GM23338 (cell line): ENCODE data around the gene ICAM1. TPM values are rescaled to one million over a fixed set of nuclear protein-coding genes. Genes with fewer than 3 reads are reported as not detected.

Experiments
- ATAC-seq: fragments of 200-7000 bp; cut with Tn5 transposase; 3 replicates; pipeline ENCODE4 v1.9.1; 2020
- DNase-seq: peaks from one replicate; pipeline ENCODE4 v3.0.0-alpha.2; 2015; ENCODE audit warnings: low spot score
- H2AFZ ChIP-seq: fragments of 200-600 bp; sonication (generic); 2 replicates; pipeline ENCODE4 v1.8.0; 2016; ENCODE audit warnings: antibody characterized with exemption, mild to moderate bottlenecking, moderate library complexity
- H3F3A ChIP-seq: fragments of 200-600 bp; sonication (generic); replicated peaks from 2 replicates; pipeline ENCODE4 v1.8.0; 2017; ENCODE audit warnings: antibody characterized with exemption, mixed run types, low read depth
- H3K27ac ChIP-seq: fragments of 200-600 bp; sonication (generic); 2 replicates; pipeline ENCODE4 v1.6.1; 2016; ENCODE audit warnings: low read depth
- H3K27me3 ChIP-seq: fragments of 200-600 bp; sonication (generic); 2 replicates; pipeline ENCODE4 v1.8.0; 2016; ENCODE audit warnings: mild to moderate bottlenecking, mixed run types, moderate library complexity; ENCODE audit not compliant: insufficient read depth
- H3K36me3 ChIP-seq: fragments of 200-600 bp; sonication (generic); 2 replicates; pipeline ENCODE4 v1.8.0; 2016; ENCODE audit warnings: mild to moderate bottlenecking; ENCODE audit not compliant: insufficient read depth
- H3K4me1 ChIP-seq: fragments of 200-600 bp; sonication (generic); 2 replicates; pipeline ENCODE4 v1.8.0; 2016; ENCODE audit warnings: mild to moderate bottlenecking, moderate library complexity; ENCODE audit not compliant: insufficient read depth
- H3K4me2 ChIP-seq: fragments of 200-600 bp; sonication (generic); 2 replicates; pipeline ENCODE4 v1.7.1; 2017; ENCODE audit warnings: mixed run types
- H3K4me3 ChIP-seq: fragments of 200-600 bp; sonication (generic); 2 replicates; pipeline ENCODE4 v1.6.1; 2016; ENCODE audit warnings: mixed run types
- H3K79me2 ChIP-seq: fragments of 200-600 bp; sonication (generic); replicated peaks from 2 replicates; pipeline ENCODE4 v1.8.0; 2017; ENCODE audit warnings: mild to moderate bottlenecking; ENCODE audit not compliant: insufficient read depth
- H3K9me2 ChIP-seq: fragments of 200-600 bp; sonication (generic); 2 replicates; pipeline ENCODE4 v1.8.0; 2017; ENCODE audit not compliant: insufficient read depth
- H4K20me1 ChIP-seq: fragments of 200-600 bp; sonication (generic); replicated peaks from 2 replicates; pipeline ENCODE4 v1.8.0; 2017; ENCODE audit warnings: mild to moderate bottlenecking; ENCODE audit not compliant: insufficient read depth
- H3K27ac Mint-ChIP-seq: 2 replicates; pipeline ENCODE4 v1.8.0; 2020; ENCODE audit warnings: inconsistent platforms, mild to moderate bottlenecking, moderate library complexity, mixed read lengths
- H3K27me3 Mint-ChIP-seq: 3 replicates; pipeline ENCODE4 v1.8.0; 2022; ENCODE audit warnings: low read depth, mild to moderate bottlenecking, moderate library complexity, mixed read lengths, inconsistent platforms; ENCODE audit not compliant: insufficient read depth, poor library complexity
- H3K36me3 Mint-ChIP-seq: 3 replicates; pipeline ENCODE4 v1.8.0; 2021; ENCODE audit warnings: low read depth, mild to moderate bottlenecking, inconsistent platforms, moderate library complexity, mixed read lengths
- H3K4me1 Mint-ChIP-seq: 3 replicates; pipeline ENCODE4 v1.8.0; 2020; ENCODE audit warnings: mild to moderate bottlenecking, inconsistent platforms, mixed read lengths
- H3K4me3 Mint-ChIP-seq: 3 replicates; pipeline ENCODE4 v1.8.0; 2021; ENCODE audit warnings: moderate library complexity, mild to moderate bottlenecking, inconsistent platforms, mixed read lengths
- H3K9me3 Mint-ChIP-seq: 3 replicates; pipeline ENCODE4 v1.8.0; 2020; ENCODE audit warnings: moderate library complexity, mild to moderate bottlenecking, inconsistent platforms, mixed read lengths
- EZH2 ChIP-seq: fragments of 200-600 bp; sonication (generic); IDR thresholded peaks from one replicate; pipeline ENCODE4 v1.8.0; 2017; ENCODE audit warnings: antibody characterized with exemption, mild to moderate bottlenecking, low read depth; ENCODE audit not compliant: unreplicated experiment
- NANOG ChIP-seq: IDR thresholded peaks from 2 replicates; pipeline ENCODE4 v1.6.1; 2016; ENCODE audit warnings: antibody characterized with exemption, borderline replicate concordance
- polyA plus RNA-seq: library from polyadenylated mRNA; unstranded; fragments of >200 nt; fragmentation: Nextera tagmentation; extraction: Ambion mirVana; gene quantifications from 2 replicates; pipeline ENCODE4 v1.2.1, GENCODE V29; 2016
- total RNA-seq: library from RNA; depleted of rRNA; stranded (reverse); fragments of >200 nt; shearing (Covaris generic); gene quantifications from 2 replicates; pipeline ENCODE4 v1.2.3, GENCODE V29; 2014
- TF ChIP-seq, protein P1 (sequence below): fragments of 250-450 bp; sonication (Bioruptor Pico); IDR thresholded peaks from 2 replicates; pipeline ENCODE4 v1.5.0; 2020; ENCODE audit warnings: mild to moderate bottlenecking, moderate library complexity

ICAM1 gene
- total and polyA plus RNA-seq, 2 experiments from 2014 or later = 1.6 to 3.5 TPM

- TF ChIP-seq, protein P1, sequence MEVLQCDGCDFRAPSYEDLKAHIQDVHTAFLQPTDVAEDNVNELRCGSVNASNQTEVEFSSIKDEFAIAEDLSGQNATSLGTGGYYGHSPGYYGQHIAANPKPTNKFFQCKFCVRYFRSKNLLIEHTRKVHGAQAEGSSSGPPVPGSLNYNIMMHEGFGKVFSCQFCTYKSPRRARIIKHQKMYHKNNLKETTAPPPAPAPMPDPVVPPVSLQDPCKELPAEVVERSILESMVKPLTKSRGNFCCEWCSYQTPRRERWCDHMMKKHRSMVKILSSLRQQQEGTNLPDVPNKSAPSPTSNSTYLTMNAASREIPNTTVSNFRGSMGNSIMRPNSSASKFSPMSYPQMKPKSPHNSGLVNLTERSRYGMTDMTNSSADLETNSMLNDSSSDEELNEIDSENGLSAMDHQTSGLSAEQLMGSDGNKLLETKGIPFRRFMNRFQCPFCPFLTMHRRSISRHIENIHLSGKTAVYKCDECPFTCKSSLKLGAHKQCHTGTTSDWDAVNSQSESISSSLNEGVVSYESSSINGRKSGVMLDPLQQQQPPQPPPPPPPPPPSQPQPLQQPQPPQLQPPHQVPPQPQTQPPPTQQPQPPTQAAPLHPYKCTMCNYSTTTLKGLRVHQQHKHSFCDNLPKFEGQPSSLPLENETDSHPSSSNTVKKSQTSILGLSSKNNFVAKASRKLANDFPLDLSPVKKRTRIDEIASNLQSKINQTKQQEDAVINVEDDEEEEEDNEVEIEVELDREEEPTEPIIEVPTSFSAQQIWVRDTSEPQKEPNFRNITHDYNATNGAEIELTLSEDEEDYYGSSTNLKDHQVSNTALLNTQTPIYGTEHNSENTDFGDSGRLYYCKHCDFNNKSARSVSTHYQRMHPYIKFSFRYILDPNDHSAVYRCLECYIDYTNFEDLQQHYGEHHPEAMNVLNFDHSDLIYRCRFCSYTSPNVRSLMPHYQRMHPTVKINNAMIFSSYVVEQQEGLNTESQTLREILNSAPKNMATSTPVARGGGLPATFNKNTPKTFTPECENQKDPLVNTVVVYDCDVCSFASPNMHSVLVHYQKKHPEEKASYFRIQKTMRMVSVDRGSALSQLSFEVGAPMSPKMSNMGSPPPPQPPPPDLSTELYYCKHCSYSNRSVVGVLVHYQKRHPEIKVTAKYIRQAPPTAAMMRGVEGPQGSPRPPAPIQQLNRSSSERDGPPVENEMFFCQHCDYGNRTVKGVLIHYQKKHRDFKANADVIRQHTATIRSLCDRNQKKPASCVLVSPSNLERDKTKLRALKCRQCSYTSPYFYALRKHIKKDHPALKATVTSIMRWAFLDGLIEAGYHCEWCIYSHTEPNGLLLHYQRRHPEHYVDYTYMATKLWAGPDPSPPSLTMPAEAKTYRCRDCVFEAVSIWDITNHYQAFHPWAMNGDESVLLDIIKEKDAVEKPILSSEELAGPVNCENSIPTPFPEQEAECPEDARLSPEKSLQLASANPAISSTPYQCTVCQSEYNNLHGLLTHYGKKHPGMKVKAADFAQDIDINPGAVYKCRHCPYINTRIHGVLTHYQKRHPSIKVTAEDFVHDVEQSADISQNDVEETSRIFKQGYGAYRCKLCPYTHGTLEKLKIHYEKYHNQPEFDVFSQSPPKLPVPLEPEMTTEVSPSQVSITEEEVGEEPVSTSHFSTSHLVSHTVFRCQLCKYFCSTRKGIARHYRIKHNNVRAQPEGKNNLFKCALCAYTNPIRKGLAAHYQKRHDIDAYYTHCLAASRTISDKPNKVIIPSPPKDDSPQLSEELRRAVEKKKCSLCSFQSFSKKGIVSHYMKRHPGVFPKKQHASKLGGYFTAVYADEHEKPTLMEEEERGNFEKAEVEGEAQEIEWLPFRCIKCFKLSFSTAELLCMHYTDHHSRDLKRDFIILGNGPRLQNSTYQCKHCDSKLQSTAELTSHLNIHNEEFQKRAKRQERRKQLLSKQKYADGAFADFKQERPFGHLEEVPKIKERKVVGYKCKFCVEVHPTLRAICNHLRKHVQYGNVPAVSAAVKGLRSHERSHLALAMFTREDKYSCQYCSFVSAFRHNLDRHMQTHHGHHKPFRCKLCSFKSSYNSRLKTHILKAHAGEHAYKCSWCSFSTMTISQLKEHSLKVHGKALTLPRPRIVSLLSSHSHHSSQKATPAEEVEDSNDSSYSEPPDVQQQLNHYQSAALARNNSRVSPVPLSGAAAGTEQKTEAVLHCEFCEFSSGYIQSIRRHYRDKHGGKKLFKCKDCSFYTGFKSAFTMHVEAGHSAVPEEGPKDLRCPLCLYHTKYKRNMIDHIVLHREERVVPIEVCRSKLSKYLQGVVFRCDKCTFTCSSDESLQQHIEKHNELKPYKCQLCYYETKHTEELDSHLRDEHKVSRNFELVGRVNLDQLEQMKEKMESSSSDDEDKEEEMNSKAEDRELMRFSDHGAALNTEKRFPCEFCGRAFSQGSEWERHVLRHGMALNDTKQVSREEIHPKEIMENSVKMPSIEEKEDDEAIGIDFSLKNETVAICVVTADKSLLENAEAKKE = no peak
Measured at GRCh38 chr19:10283301-10284064, 12.6 kb downstream of the ICAM1 start (continued).

- Histone ChIP-seq H2AFZ (no peak overlapping the region), H4K20me1 (no peaks in the 10 kb centered on the region; the same call in none of the 2 replicates), H3K4me1 (peaks cover 11% of the 10 kb centered on the region; the same call in 1 of the 2 replicates), H3K4me3 (no peak overlapping the region), H3F3A (peaks cover 6% of the 10 kb centered on the region; the same call in 1 of the 2 replicates), H3K79me2 (no peaks in the 10 kb centered on the region), H3K9me2 (no peaks in the 10 kb centered on the region), H3K27me3 (peaks cover 34% of the 10 kb centered on the region), H3K27ac (no peak overlapping the region), H3K36me3 (no peaks in the 10 kb centered on the region), H3K4me2 (no peak overlapping the region)
- Mint-ChIP-seq H3K4me3 (no peak overlapping the region), H3K4me1 (peaks cover 17% of the 10 kb centered on the region; the same call in 2 of the 3 replicates), H3K36me3 (peaks cover 8% of the 10 kb centered on the region; the same call in 2 of the 3 replicates), H3K27ac (no peak overlapping the region), H3K27me3 (peaks cover 33% of the 10 kb centered on the region), H3K9me3 (peaks cover 3% of the 10 kb centered on the region; the same call in 1 of the 3 replicates)
- TF ChIP-seq NANOG (no peak), EZH2 (no peak)
- DNase-seq (no peak), ATAC-seq (no peak)
Measured at GRCh38 chr19:10284065-10284959, 13.4 kb downstream of the ICAM1 start.
